H1 (cell line): ENCODE measurements around the gene TOR1A. TPM values are rescaled to one million over a fixed set of nuclear protein-coding genes. Genes with fewer than 3 reads are reported as not detected.

ENCODE experiments used
- CREB1 ChIP-seq: IDR thresholded peaks from 2 replicates; pipeline ENCODE4 v1.6.1; 2012; ENCODE audit warnings: inconsistent platforms
- EGR1 ChIP-seq: IDR thresholded peaks from 2 replicates; pipeline ENCODE4 v1.6.1; 2011; ENCODE audit warnings: low read depth, low read length, borderline replicate concordance
- EP300 ChIP-seq, 2 experiments: IDR thresholded peaks; 1 replicate in 1 of 2; 2 replicates in 1 of 2; pipeline ENCODE4 v1.6.1; 2011 to 2012; ENCODE audit warnings: low read depth in 2 of 2, low read length in 2 of 2, mild to moderate bottlenecking in 2 of 2, borderline replicate concordance in 1 of 2, inconsistent platforms in 1 of 2, moderate library complexity in 1 of 2
- PHF8 ChIP-seq: fragments of 200-600 bp; sonication (generic); conservative IDR thresholded peaks from 2 replicates; pipeline ENCODE4 v1.7.1; 2012; ENCODE audit warnings: low read depth, mild to moderate bottlenecking, inconsistent platforms, low read length, moderate library complexity
- SIRT6 ChIP-seq: IDR thresholded peaks from one replicate; pipeline ENCODE4 v1.7.1; 2012; ENCODE audit warnings: low read length, inconsistent platforms
- SIX5 ChIP-seq: IDR thresholded peaks from 2 replicates; pipeline ENCODE4 v1.6.1; 2011; ENCODE audit warnings: mild to moderate bottlenecking, low read depth, low read length
- SUZ12 ChIP-seq: fragments of 200-600 bp; sonication (generic); IDR thresholded peaks from 2 replicates; pipeline ENCODE4 v1.6.1; 2012; ENCODE audit warnings: mild to moderate bottlenecking, inconsistent platforms, low read length, moderate library complexity, mixed read lengths
- TAF7 ChIP-seq: optimal IDR thresholded peaks from 2 replicates; pipeline ENCODE3; 2011; ENCODE audit warnings: low read depth, mild to moderate bottlenecking, inconsistent platforms, low read length, moderate library complexity, borderline replicate concordance
- ZNF274 ChIP-seq: IDR thresholded peaks from 2 replicates; pipeline ENCODE4 v1.7.0; 2012; ENCODE audit warnings: low read length, borderline replicate concordance; ENCODE audit errors: extremely low read depth
- polyA plus RNA-seq, 7 experiments: library from polyadenylated mRNA; depleted of rRNA in 3 of 7; stranded (reverse) in 5 of 7; unstranded in 2 of 7; fragments of >200 nt in 5 of 7; fragments of 200-250 nt in 2 of 7; gene quantifications; 1 replicate in 5 of 7; 2 replicates in 1 of 7; 4 replicates in 1 of 7; pipeline versions ENCODE4 v1.2.1 to v1.2.3, GENCODE V29; 2011 to 2013; ENCODE audit warnings: missing spikeins in 2 of 7, mixed read lengths in 2 of 7
- total RNA-seq: library from RNA; stranded (reverse); fragmentation: NEBNext Ultra II Directional; extraction: Animal tissue kit (Norgen Biotek cat#: 25700); gene quantifications from 2 replicates; pipeline ENCODE4 v1.2.1, GENCODE V29; 2021
- TF ChIP-seq, protein P1 (sequence below): fragments of 300-600 bp; sonication (generic); IDR thresholded peaks from 2 replicates; pipeline ENCODE4 v1.7.1; 2012; ENCODE audit warnings: low read length, moderate library complexity, mild to moderate bottlenecking, inconsistent platforms; ENCODE audit not compliant: insufficient replicate concordance

Gene TOR1A
- total and polyA plus RNA-seq, 2 of the 8 experiments (the other 6 are each of a cell fraction or from before 2014, with no cell fraction given) = 37.6 to 46.7 TPM

DNA sequence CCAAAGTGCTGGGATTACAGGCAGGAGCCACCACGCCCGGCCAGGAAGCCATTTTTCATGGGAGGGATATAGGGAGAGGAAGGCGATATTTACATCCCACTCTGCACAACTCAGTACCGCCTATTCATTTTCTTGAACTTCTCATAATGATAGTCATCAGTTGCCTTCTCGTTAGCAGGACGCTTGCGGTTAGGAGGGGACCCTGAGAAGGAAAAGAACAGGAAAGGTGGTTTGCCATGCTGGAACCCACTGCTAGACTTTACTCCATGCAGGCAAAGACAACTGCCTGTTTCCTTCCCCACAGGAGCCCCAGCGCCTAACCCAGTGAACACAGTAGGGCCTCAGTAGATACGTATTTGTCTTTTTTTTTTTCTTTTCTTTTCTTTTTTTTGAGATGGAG is 4.1 kb upstream of the TOR1A start (continued):
- TF ChIP-seq CREB1 (no peak), EGR1 (no peak), EP300 (IDR thresholded peaks at IDR 0.05; ENCODE audit: borderline replicate concordance in 1 of 2, low read depth in 2 of 2, low read length in 2 of 2) (no peak), SIRT6 (no peak), PHF8 (no peak), SUZ12 (no peak), SIX5 (no peak), ZNF274 (no peak), TAF7 (no peak)
- TF ChIP-seq, protein P1, sequence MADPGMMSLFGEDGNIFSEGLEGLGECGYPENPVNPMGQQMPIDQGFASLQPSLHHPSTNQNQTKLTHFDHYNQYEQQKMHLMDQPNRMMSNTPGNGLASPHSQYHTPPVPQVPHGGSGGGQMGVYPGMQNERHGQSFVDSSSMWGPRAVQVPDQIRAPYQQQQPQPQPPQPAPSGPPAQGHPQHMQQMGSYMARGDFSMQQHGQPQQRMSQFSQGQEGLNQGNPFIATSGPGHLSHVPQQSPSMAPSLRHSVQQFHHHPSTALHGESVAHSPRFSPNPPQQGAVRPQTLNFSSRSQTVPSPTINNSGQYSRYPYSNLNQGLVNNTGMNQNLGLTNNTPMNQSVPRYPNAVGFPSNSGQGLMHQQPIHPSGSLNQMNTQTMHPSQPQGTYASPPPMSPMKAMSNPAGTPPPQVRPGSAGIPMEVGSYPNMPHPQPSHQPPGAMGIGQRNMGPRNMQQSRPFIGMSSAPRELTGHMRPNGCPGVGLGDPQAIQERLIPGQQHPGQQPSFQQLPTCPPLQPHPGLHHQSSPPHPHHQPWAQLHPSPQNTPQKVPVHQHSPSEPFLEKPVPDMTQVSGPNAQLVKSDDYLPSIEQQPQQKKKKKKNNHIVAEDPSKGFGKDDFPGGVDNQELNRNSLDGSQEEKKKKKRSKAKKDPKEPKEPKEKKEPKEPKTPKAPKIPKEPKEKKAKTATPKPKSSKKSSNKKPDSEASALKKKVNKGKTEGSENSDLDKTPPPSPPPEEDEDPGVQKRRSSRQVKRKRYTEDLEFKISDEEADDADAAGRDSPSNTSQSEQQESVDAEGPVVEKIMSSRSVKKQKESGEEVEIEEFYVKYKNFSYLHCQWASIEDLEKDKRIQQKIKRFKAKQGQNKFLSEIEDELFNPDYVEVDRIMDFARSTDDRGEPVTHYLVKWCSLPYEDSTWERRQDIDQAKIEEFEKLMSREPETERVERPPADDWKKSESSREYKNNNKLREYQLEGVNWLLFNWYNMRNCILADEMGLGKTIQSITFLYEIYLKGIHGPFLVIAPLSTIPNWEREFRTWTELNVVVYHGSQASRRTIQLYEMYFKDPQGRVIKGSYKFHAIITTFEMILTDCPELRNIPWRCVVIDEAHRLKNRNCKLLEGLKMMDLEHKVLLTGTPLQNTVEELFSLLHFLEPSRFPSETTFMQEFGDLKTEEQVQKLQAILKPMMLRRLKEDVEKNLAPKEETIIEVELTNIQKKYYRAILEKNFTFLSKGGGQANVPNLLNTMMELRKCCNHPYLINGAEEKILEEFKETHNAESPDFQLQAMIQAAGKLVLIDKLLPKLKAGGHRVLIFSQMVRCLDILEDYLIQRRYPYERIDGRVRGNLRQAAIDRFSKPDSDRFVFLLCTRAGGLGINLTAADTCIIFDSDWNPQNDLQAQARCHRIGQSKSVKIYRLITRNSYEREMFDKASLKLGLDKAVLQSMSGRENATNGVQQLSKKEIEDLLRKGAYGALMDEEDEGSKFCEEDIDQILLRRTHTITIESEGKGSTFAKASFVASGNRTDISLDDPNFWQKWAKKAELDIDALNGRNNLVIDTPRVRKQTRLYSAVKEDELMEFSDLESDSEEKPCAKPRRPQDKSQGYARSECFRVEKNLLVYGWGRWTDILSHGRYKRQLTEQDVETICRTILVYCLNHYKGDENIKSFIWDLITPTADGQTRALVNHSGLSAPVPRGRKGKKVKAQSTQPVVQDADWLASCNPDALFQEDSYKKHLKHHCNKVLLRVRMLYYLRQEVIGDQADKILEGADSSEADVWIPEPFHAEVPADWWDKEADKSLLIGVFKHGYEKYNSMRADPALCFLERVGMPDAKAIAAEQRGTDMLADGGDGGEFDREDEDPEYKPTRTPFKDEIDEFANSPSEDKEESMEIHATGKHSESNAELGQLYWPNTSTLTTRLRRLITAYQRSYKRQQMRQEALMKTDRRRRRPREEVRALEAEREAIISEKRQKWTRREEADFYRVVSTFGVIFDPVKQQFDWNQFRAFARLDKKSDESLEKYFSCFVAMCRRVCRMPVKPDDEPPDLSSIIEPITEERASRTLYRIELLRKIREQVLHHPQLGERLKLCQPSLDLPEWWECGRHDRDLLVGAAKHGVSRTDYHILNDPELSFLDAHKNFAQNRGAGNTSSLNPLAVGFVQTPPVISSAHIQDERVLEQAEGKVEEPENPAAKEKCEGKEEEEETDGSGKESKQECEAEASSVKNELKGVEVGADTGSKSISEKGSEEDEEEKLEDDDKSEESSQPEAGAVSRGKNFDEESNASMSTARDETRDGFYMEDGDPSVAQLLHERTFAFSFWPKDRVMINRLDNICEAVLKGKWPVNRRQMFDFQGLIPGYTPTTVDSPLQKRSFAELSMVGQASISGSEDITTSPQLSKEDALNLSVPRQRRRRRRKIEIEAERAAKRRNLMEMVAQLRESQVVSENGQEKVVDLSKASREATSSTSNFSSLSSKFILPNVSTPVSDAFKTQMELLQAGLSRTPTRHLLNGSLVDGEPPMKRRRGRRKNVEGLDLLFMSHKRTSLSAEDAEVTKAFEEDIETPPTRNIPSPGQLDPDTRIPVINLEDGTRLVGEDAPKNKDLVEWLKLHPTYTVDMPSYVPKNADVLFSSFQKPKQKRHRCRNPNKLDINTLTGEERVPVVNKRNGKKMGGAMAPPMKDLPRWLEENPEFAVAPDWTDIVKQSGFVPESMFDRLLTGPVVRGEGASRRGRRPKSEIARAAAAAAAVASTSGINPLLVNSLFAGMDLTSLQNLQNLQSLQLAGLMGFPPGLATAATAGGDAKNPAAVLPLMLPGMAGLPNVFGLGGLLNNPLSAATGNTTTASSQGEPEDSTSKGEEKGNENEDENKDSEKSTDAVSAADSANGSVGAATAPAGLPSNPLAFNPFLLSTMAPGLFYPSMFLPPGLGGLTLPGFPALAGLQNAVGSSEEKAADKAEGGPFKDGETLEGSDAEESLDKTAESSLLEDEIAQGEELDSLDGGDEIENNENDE = no peak
